Measurements from ENCODE around the gene MMP24. TPM values are rescaled to one million over a fixed set of nuclear protein-coding genes. Genes with fewer than 3 reads are reported as not detected.
"Not testable (repeated sequence)": the region's sequence is repeated elsewhere in the genome, so short reads cannot be mapped to it uniquely, and the experiment has no call there.

MMP24 gene
- polyA plus RNA-seq, 5 donors = 1.0 to 2.3 (median 1.6) TPM

- no peak for DNase-seq
These were observed 11.2 kb upstream of the MMP24 start for GRCh38 chr20:35215066-35215956.

- DNase-seq = no peak
These were observed 9.9 kb upstream of the MMP24 start for GRCh38 chr20:35216541-35216940.

- DNase-seq = no peak
These were observed 2.5 kb upstream of the MMP24 start for GRCh38 chr20:35223941-35224340.

GRCh38 chr20:35224536-35224935 is 2.0 kb upstream of the MMP24 start:
- DNase-seq = no peak

- no peak for DNase-seq
These were observed 968 bp upstream of the MMP24 start for GRCh38 chr20:35225319-35226125.

GRCh38 chr20:35226884-35227681 is 593 bp downstream of the MMP24 start:
- DNase-seq = peak; percentile 42 to 45

- DNase-seq = no peak
These were observed 6.1 kb downstream of the MMP24 start for GRCh38 chr20:35232575-35232974.

- no peak for DNase-seq
These were observed 9.4 kb downstream of the MMP24 start for GRCh38 chr20:35235881-35236280.

- DNase-seq = no peak
These were observed 11.0 kb downstream of the MMP24 start for GRCh38 chr20:35237486-35237885.

- DNase-seq = no peak
These were observed 11.7 kb downstream of the MMP24 start for GRCh38 chr20:35238170-35238569.

- no peak for DNase-seq
These were observed 12.2 kb downstream of the MMP24 start for GRCh38 chr20:35238735-35239134.

- DNase-seq = no peak
These were observed 13.8 kb downstream of the MMP24 start for GRCh38 chr20:35240083-35240810.

- no peak for DNase-seq
These were observed 14.4 kb downstream of the MMP24 start for GRCh38 chr20:35240811-35241293.

- DNase-seq = no peak
These were observed 16.8 kb downstream of the MMP24 start for GRCh38 chr20:35243317-35243716.

GRCh38 chr20:35243986-35244385 is 17.5 kb downstream of the MMP24 start:
- DNase-seq = no peak

GRCh38 chr20:35246723-35247122 is 20.2 kb downstream of the MMP24 start:
- DNase-seq = no peak

GRCh38 chr20:35248641-35249475 is 22.4 kb downstream of the MMP24 start:
- no peak for DNase-seq

GRCh38 chr20:35251613-35251940 is 25.1 kb downstream of the MMP24 start:
- DNase-seq = no peak

GRCh38 chr20:35252037-35252461 is 25.6 kb downstream of the MMP24 start:
- DNase-seq = no peak

- not testable (repeated sequence) for DNase-seq
These were observed 26.1 kb downstream of the MMP24 start for GRCh38 chr20:35252598-35252997.
